Duodenal mucosa (tissue), 2 donors: ENCODE results near the gene ARHGDIA.
"Not testable (repeated sequence)": the region's sequence is repeated elsewhere in the genome, so short reads cannot be mapped to it uniquely, and the experiment has no call there.

ENCODE experiments used
- H3K27ac ChIP-seq: one replicate; pipeline ENCODE4 v1.7.0; 2013; ENCODE audit warnings: low read depth, low read length
- H3K27me3 ChIP-seq, 2 donors: one replicate each; pipeline ENCODE4 v1.7.0; 2013; ENCODE audit warnings: low read length in 2 of 2, control low read depth in 1 of 2; ENCODE audit not compliant: insufficient read depth in 2 of 2, control insufficient read depth in 1 of 2
- H3K36me3 ChIP-seq, 2 donors: one replicate each; pipeline ENCODE4 v1.7.0; 2013; ENCODE audit warnings: low read length in 2 of 2, control low read depth in 1 of 2; ENCODE audit not compliant: insufficient read depth in 2 of 2, control insufficient read depth in 1 of 2
- H3K4me1 ChIP-seq, 2 donors: one replicate each; pipeline ENCODE4 v1.7.0; 2013; ENCODE audit warnings: low read length in 2 of 2, control low read depth in 1 of 2; ENCODE audit not compliant: insufficient read depth in 2 of 2, control insufficient read depth in 1 of 2
- H3K4me3 ChIP-seq, 2 donors: one replicate each; pipeline ENCODE4 v1.7.0; 2013; ENCODE audit warnings: low read length in 2 of 2, low read depth in 1 of 2
- H3K9ac ChIP-seq, 2 donors: one replicate each; pipeline ENCODE4 v1.7.0; 2013; ENCODE audit warnings: low read length in 2 of 2, low read depth in 1 of 2
- H3K9me3 ChIP-seq, 2 donors: one replicate each; pipeline ENCODE4 v1.7.0; 2013; ENCODE audit warnings: low read length in 2 of 2, control low read depth in 1 of 2; ENCODE audit not compliant: control insufficient read depth in 1 of 2

Gene ARHGDIA

DNA sequence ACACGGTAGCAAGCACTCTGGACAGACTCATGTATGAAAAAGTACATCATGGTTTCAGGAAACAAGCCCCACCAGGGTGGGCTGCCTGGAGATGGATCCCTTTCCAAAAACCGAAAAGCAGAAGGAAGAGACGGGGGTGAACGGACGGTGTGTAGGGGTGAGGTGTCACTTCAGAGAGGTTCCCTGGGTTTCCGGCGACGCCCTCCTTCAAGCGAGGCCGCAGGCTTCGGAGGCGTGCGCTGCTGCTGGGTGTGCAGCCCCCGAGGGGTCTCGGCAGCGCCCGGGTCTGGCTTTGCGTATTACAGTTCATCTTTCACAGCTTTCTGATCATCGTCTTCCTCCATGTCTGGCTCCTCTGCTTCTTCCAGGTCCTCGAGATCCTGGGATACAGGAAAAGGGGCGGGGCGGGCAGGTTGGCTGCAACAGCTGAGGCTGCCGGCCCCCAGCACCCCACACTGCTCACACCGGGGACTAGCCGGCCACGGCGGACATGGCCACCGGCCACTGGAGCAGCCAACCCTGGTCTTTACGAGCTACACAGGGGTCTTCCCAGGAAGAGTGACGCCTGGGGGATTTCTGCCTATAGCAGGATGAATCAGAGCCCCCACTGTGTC, 27.3 kb downstream of the ARHGDIA start:
- Histone ChIP-seq H3K9ac (no peak overlapping the region), H3K4me3 (no peak overlapping the region), H3K9me3 (no peaks in the 10 kb centered on the region), H3K27me3 (no peaks in the 10 kb centered on the region), H3K36me3 (peaks cover 45 to 59% of the 10 kb centered on the region in 2 donors), H3K4me1 (no peaks in the 10 kb centered on the region), H3K27ac (no peak overlapping the region)

- Histone ChIP-seq H3K27ac (no peak overlapping the region), H3K4me1 (no peaks in the 10 kb centered on the region), H3K36me3 (peaks cover 45 to 54% of the 10 kb centered on the region in 2 donors)
These were observed 28.2 kb downstream of the ARHGDIA start for GRCh38 chr17:81842725-81843504.

DNA sequence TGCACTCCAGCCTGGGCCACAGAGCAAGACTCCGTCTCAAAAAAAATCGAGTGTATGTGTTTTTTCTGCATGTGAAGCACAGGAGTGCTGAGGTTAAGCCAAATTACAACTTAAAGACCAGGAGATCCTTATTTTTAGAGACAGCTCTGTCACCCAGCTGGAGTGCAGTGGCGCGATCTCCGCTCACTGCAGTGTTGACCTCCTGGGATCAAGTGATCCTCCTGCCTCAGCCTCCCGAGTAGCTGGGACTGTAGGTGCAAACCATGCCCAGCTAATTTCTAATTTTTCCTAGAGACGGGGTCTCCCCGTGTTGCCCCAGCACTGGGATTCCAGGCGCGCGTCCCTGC, 28.8 kb downstream of the ARHGDIA start:
- no peak overlapping the region for H3K27ac ChIP-seq
- no peaks in the 10 kb centered on the region for H3K27me3 ChIP-seq
- no peak overlapping the region for H3K9ac ChIP-seq
- H3K4me1 ChIP-seq, result no peaks in the 10 kb centered on the region
- H3K9me3 ChIP-seq, result no peaks in the 10 kb centered on the region
- no peak overlapping the region for H3K4me3 ChIP-seq
- H3K36me3 ChIP-seq, result peaks cover 44 to 49% of the 10 kb centered on the region in 2 donors

More at GRCh38 chr17:81842725-81843504, 28.2 kb downstream of the ARHGDIA start:
- Histone ChIP-seq H3K9ac (no peak overlapping the region), H3K4me3 (no peak overlapping the region), H3K9me3 (no peaks in the 10 kb centered on the region), H3K27me3 (no peaks in the 10 kb centered on the region)

DNA sequence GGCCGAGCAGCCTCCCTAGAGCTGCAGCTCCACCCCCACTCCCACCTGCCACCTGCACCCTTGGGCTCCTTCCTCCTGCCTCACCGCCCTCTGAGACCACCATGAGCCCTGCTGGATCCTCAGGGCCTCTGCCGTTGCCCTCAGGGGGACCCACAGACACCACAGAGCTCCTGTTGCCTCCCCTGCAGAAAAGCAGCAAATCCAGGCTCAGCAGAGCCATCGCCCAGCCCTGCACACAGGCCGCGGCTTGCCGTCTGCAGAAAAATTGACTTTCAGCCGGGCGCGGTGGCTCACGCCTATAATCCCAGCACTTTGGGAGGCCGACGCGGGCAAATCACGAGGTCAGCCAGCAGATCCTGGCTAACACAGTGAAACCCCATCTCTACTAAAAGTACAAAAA, 29.3 kb downstream of the ARHGDIA start:
- no peak overlapping the region for H3K9ac ChIP-seq
- H3K9me3 ChIP-seq, result no peaks in the 10 kb centered on the region
- H3K36me3 ChIP-seq, result peaks cover 39 to 44% of the 10 kb centered on the region in 2 donors
- H3K4me1 ChIP-seq, result no peaks in the 10 kb centered on the region
- H3K27ac ChIP-seq, result no peak overlapping the region
- H3K4me3 ChIP-seq, result no peak overlapping the region
- H3K27me3 ChIP-seq, result no peaks in the 10 kb centered on the region

DNA sequence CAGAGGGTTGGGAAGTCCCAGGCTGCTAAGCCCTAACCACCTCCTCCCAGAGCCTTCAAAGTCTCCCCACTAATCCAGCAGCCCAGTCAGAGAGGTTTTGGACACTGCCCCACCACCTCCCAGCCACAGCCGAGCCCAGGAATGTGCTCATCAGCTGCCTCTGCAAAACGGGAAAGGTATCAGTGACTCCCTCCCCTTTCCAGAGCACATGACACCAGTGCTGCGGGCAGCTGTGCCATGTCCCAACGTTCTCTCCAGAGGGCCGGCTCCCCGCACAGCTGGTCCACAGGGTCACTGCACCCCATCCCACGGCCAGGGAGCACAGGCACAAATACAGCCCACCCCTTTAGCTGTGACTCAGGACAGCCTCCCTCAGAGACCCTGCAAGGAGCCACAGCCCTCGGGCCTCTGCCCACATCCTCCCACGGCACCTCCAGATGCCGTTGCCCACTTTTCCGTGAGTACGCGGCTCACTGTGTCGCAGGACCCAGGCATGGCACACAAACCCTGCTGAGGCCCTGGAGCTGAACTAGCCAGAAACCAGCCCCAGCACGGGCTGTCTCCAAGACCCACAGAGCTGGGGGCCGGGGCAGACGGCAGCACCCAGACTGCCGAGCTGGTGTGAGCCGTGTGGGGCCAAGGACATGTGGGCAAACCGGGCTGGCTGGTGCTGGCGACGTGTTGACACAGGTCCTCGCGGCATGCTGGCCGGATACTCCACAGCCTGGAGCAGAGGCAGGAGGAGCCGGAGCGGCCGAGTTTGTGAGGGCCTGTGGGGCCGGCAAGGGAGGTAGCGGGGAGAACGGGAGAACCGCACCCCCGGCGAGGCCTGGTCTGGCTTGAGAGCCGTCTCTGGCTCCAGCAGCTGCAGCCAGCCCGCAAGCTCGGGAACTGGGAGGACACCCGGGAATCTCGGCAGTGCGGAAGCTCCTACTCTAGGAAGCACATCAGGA, 30.0 kb downstream of the ARHGDIA start:
- peaks cover 31 to 36% of the 10 kb centered on the region in 2 donors for H3K36me3 ChIP-seq
- no peaks in the 10 kb centered on the region for H3K4me1 ChIP-seq
- no peak overlapping the region for H3K9ac ChIP-seq
- H3K27me3 ChIP-seq, result no peaks in the 10 kb centered on the region
- H3K27ac ChIP-seq, result no peak overlapping the region
- H3K9me3 ChIP-seq, result no peaks in the 10 kb centered on the region
- no peak overlapping the region for H3K4me3 ChIP-seq

DNA sequence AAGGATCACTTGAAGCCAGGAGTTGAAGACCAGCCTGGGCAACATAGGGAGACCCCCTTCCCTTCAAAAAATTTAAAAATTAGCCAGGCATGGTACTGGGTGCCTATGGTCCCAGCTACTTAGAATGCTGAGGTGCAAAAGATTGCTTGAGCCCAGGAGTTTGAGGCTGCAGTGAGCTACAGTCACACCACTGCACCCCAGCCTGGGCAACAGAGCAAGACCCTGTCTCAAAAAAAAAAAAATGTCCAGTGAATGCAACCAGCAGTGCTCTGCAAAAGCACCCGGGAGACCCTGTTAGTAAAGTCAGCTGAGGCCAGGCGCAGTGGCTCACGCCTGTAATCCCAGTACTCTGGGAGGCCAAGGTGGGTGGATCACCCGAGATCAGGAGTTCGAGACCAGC, 31.1 kb downstream of the ARHGDIA start:
- H3K4me1 ChIP-seq, H3K9ac ChIP-seq, H3K4me3 ChIP-seq, H3K27me3 ChIP-seq, H3K27ac ChIP-seq, H3K9me3 ChIP-seq: not testable (repeated sequence)
- H3K36me3 ChIP-seq, result peaks cover 21 to 26% of the 10 kb centered on the region in 2 donors

GRCh38 chr17:81839301-81839700, 31.8 kb downstream of the ARHGDIA start:
- H3K4me1 ChIP-seq, result no peaks in the 10 kb centered on the region
- H3K27ac ChIP-seq, result no peak overlapping the region

GRCh38 chr17:81838753-81839255, 32.3 kb downstream of the ARHGDIA start:
- Histone ChIP-seq H3K4me3 (no peak overlapping the region), H3K27ac (no peak overlapping the region), H3K9me3 (no peaks in the 10 kb centered on the region), H3K36me3 (peaks cover 8 to 13% of the 10 kb centered on the region in 2 donors), H3K27me3 (no peaks in the 10 kb centered on the region), H3K4me1 (peaks cover 1 to 3% of the 10 kb centered on the region in 2 donors), H3K9ac (no peak overlapping the region)

More at GRCh38 chr17:81839301-81839700, 31.8 kb downstream of the ARHGDIA start:
- H3K9ac ChIP-seq, result no peak overlapping the region
- no peak overlapping the region for H3K4me3 ChIP-seq
- H3K36me3 ChIP-seq, result peaks cover 13 to 18% of the 10 kb centered on the region in 2 donors
- H3K9me3 ChIP-seq, result no peaks in the 10 kb centered on the region
- no peaks in the 10 kb centered on the region for H3K27me3 ChIP-seq

DNA sequence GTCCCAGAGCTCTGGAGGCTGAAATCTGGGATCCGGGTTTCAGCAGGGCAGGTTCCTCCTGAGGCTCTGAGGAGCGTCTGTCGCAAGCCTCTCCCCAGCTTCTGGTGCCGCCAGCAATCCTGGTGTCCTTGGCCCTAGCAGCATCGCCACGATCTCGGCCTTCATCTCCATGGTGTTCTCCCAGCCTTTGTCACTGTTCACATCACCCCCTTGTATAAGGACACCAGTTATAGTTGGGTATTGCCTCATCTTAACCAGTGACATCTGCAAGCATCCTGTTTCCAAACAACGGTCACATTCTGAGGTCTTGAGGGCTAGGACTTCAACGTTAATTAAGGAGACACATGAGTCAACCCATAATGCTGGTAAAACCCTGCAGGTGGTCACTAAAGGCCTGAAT, 33.5 kb downstream of the ARHGDIA start:
- no peak overlapping the region for H3K4me3 ChIP-seq
- H3K27me3 ChIP-seq, result no peaks in the 10 kb centered on the region
- peaks cover 5 to 7% of the 10 kb centered on the region in 2 donors for H3K4me1 ChIP-seq
- no peaks in the 10 kb centered on the region for H3K9me3 ChIP-seq
- no peak overlapping the region for H3K27ac ChIP-seq
- H3K9ac ChIP-seq, result no peak overlapping the region
- peaks cover 0 to 2% of the 10 kb centered on the region in 2 donors for H3K36me3 ChIP-seq
